A549 (cell line): ENCODE measurements around the gene ST6GALNAC1.

Experiments used
- CTCF ChIP-seq: fragments of >200 bp; sonication (Bioruptor Twin); formaldehyde crosslinking; IDR thresholded peaks from 3 replicates; pipeline ENCODE4 v1.5.1; 2016
- POLR2AphosphoS2 ChIP-seq: conservative IDR thresholded peaks from 2 replicates; pipeline ENCODE4 v1.6.1; 2012; ENCODE audit warnings: low read length, improper control_type of control experiment, inconsistent platforms
- SREBF2 ChIP-seq: fragments of 450-650 bp; IDR thresholded peaks from 2 replicates; pipeline ENCODE4 v1.6.1; 2014; ENCODE audit warnings: mild to moderate bottlenecking, moderate library complexity

GRCh38 chr17:76643553-76644148 is at the start of gene ST6GALNAC1:
- TF ChIP-seq CTCF (no peak), SREBF2 (no peak), POLR2AphosphoS2 (no peak)
